GM12873 (cell line): Measurements from ENCODE around the gene SCART1.

Experiments used
- CTCF ChIP-seq: IDR thresholded peaks from 2 replicates; pipeline ENCODE4 v1.5.1; 2012; ENCODE audit warnings: low read depth, mild to moderate bottlenecking, moderate library complexity, low read length, control low read depth; ENCODE audit not compliant: insufficient read depth; ENCODE audit errors: missing control alignments

The SCART1 gene

GRCh38 chr10:133448120-133448519, 5.6 kb upstream of the SCART1 start:
- no peak for TF ChIP-seq CTCF

- TF ChIP-seq CTCF, result no peak
These were observed 2.4 kb upstream of the SCART1 start for GRCh38 chr10:133451346-133451745.

GRCh38 chr10:133452453-133452852, 1.3 kb upstream of the SCART1 start:
- no peak for TF ChIP-seq CTCF

- TF ChIP-seq CTCF, result no peak
These were observed 604 bp downstream of the SCART1 start for GRCh38 chr10:133454204-133454893.

- no peak for TF ChIP-seq CTCF
These were observed 1.5 kb downstream of the SCART1 start for GRCh38 chr10:133455196-133455595.

GRCh38 chr10:133455611-133456031, 1.9 kb downstream of the SCART1 start:
- no peak for TF ChIP-seq CTCF

GRCh38 chr10:133456041-133456951, 2.6 kb downstream of the SCART1 start:
- no peak for TF ChIP-seq CTCF
